Measurements from ENCODE around the gene COG8.

COG8 gene

DNA sequence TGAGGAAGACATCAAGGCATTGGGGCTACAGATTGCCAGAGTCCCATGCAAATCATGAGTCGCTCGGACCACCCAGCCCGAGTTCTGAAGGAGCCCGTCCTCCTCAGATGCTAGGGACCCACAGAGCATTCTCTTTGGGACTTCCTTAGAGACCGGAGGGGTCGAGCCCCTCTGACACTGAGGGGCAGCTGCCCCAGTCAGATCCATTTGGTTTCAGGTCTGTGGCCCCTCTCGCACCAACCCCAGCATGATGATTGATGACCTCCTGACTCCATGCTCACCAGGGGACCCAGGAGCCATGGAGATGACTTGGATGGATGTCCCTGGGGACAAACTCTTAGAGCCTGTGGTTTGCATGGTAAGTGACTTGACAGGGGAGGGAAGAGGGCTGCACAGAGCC lies 17.0 kb downstream of the COG8 start:
- TF ChIP-seq TAF1 (IDR thresholded peaks at IDR 0.05; ENCODE audit: borderline replicate concordance, insufficient read depth, low read length) (no peak), POLR2AphosphoS5 (IDR thresholded peaks at IDR 0.05; ENCODE audit: low read depth, low read length) (no peak), SIN3A (IDR thresholded peaks at IDR 0.05; ENCODE audit: borderline replicate concordance, insufficient read depth, low read length) (no peak)
- TF ChIP-seq, protein P1, sequence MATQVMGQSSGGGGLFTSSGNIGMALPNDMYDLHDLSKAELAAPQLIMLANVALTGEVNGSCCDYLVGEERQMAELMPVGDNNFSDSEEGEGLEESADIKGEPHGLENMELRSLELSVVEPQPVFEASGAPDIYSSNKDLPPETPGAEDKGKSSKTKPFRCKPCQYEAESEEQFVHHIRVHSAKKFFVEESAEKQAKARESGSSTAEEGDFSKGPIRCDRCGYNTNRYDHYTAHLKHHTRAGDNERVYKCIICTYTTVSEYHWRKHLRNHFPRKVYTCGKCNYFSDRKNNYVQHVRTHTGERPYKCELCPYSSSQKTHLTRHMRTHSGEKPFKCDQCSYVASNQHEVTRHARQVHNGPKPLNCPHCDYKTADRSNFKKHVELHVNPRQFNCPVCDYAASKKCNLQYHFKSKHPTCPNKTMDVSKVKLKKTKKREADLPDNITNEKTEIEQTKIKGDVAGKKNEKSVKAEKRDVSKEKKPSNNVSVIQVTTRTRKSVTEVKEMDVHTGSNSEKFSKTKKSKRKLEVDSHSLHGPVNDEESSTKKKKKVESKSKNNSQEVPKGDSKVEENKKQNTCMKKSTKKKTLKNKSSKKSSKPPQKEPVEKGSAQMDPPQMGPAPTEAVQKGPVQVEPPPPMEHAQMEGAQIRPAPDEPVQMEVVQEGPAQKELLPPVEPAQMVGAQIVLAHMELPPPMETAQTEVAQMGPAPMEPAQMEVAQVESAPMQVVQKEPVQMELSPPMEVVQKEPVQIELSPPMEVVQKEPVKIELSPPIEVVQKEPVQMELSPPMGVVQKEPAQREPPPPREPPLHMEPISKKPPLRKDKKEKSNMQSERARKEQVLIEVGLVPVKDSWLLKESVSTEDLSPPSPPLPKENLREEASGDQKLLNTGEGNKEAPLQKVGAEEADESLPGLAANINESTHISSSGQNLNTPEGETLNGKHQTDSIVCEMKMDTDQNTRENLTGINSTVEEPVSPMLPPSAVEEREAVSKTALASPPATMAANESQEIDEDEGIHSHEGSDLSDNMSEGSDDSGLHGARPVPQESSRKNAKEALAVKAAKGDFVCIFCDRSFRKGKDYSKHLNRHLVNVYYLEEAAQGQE (IDR thresholded peaks at IDR 0.05; ENCODE audit: insufficient read depth in 1 of 2, low read depth in 2 of 2, low read length in 2 of 2), result no peak

DNA sequence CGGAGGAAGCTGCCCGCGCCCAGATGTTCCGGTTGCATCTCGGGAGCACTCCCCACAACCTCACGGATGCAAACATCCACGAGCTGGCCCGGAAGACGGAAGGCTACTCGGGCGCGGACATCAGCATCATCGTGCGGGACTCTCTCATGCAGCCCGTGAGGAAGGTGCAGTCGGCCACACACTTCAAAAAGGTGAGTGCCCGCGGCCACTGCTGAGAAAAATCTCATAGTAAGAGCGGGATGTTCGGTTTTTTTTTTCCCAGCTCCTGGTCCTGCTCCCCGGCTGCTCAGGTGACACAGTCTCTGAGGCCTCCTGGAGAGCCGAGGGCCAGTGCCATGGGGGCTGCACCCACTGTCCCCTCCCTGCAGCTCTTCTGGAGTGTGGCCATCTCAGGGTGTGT lies 18.3 kb downstream of the COG8 start:
- TF ChIP-seq FOXP2 (optimal IDR thresholded peaks at IDR 0.05; ENCODE audit: borderline replicate concordance, extremely low read depth, extremely low read length, insufficient read depth) (no peak), POLR2AphosphoS5 (IDR thresholded peaks at IDR 0.05; ENCODE audit: low read depth, low read length) (no peak), TAF1 (IDR thresholded peaks at IDR 0.05; ENCODE audit: borderline replicate concordance, insufficient read depth, low read length) (no peak), SIN3A (IDR thresholded peaks at IDR 0.05; ENCODE audit: borderline replicate concordance, insufficient read depth, low read length) (no peak)
- TF ChIP-seq, protein P1 (IDR thresholded peaks at IDR 0.05; ENCODE audit: insufficient read depth in 1 of 2, low read depth in 2 of 2, low read length in 2 of 2), result no peak

DNA sequence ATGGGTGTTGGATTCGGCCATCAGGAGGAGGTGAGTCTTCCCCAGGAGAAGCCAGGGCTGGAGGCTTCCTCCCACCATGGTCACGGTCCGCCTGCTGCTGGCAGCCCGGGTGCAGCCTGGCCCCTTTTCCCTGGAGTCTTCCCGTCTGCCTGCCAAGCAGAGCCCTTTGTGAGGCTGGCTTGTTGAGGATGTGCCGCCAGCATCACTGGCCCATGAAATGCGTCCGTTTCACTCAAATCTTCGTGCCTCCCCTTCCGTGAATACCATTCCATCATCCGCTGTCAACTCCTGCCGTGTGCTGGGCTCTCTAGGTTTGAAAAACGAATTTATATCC lies 18.7 kb downstream of the COG8 start:
- TF ChIP-seq FOXP2 (optimal IDR thresholded peaks at IDR 0.05; ENCODE audit: borderline replicate concordance, extremely low read depth, extremely low read length, insufficient read depth) (no peak), POLR2AphosphoS5 (IDR thresholded peaks at IDR 0.05; ENCODE audit: low read depth, low read length) (no peak), SIN3A (IDR thresholded peaks at IDR 0.05; ENCODE audit: borderline replicate concordance, insufficient read depth, low read length) (no peak), TAF1 (IDR thresholded peaks at IDR 0.05; ENCODE audit: borderline replicate concordance, insufficient read depth, low read length) (no peak)
- TF ChIP-seq, protein P1 (IDR thresholded peaks at IDR 0.05; ENCODE audit: insufficient read depth in 1 of 2, low read depth in 2 of 2, low read length in 2 of 2), result no peak

DNA sequence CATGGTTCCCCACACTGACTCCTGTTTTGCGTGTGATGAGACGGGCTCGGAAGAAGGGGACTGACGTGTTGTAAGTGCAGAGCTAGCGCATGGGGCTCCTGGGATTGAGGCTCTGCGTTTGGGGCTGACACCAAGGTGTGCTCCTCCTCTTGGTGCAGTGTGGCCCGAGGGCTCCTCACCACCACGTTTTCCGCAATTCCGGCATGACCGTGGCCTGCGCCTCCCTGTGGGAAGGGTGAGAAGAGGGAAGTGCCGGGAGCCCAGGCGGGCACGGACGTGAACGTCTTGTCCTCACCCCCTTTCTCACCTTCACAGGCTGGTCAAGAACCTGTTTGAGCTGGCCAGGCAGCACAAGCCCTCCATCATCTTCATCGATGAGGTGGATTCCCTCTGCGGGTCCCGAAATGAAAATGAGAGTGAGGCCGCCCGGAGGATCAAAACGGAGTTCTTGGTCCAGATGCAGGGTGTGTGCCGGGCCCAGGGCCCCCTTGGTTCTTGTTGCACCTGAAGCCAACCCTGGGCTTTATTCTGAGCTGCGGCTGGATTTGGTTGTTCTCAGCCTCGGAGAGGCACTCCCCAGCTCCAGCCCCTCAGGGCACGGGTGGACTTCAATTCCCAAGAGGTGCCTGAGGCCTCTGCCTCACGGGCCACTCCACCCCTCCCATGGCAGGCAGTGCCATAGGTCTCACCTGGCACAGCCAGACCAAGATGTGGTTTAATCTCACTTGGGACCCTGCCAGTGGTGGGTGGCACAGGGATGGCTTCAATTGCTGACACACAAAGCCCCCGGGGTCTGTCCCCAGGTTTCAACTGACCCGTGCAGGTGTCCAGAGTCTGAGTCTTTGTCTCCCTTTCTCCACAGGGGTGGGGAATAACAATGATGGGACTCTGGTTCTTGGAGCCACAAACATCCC lies 19.3 kb downstream of the COG8 start:
- no peak for TF ChIP-seq TAF1 (IDR thresholded peaks at IDR 0.05; ENCODE audit: borderline replicate concordance, insufficient read depth, low read length)
- TF ChIP-seq SIN3A (IDR thresholded peaks at IDR 0.05; ENCODE audit: borderline replicate concordance, insufficient read depth, low read length), result no peak
- TF ChIP-seq POLR2AphosphoS5 (IDR thresholded peaks at IDR 0.05; ENCODE audit: low read depth, low read length), result no peak
- TF ChIP-seq, protein P1 (IDR thresholded peaks at IDR 0.05; ENCODE audit: insufficient read depth in 1 of 2, low read depth in 2 of 2, low read length in 2 of 2), result no peak
- TF ChIP-seq FOXP2 (optimal IDR thresholded peaks at IDR 0.05; ENCODE audit: borderline replicate concordance, extremely low read depth, extremely low read length, insufficient read depth), result no peak
